Tibial nerve (tissue), 3 donors: ENCODE results near the gene DIS3L.

Source experiments
- CTCF ChIP-seq, 5 experiments: fragments of 200-600 bp in 3 of 5; fragments of 450-650 bp in 2 of 5; sonication (generic) in 3 of 5; IDR thresholded peaks; one replicate each; pipeline ENCODE4 v1.5.1; 2016 to 2019; ENCODE audit warnings: antibody characterized with exemption in 5 of 5, mild to moderate bottlenecking in 3 of 5, moderate library complexity in 2 of 5
- POLR2A ChIP-seq, 2 donors: fragments of 450-650 bp; IDR thresholded peaks; one replicate each; pipeline ENCODE4 v1.6.1; 2017; ENCODE audit warnings: antibody characterized with exemption in 2 of 2, mild to moderate bottlenecking in 2 of 2, moderate library complexity in 2 of 2

DNA sequence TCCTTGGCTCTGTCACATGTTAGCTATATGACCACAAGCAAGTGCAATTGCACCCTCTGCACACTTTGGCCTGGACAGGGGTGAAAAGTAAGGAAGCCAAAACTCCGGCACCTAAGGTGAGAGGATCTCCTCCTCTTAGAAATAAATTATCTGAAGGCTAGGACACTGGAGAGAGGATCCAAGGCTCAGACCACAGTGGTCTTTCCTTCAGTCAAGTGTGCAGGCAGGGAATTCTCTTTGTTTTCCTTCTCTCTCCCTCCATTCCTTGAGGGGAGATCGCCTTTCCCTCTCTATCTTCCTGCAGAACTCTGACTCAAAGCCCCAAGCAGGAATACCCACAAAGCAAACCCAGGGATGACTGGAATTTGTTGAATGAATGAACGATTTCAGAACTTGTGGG is 36.7 kb upstream of the DIS3L start:
- no peak for TF ChIP-seq CTCF (IDR thresholded peaks at IDR 0.05)
- TF ChIP-seq POLR2A (IDR thresholded peaks at IDR 0.05) = no peak
